ENCODE results near the gene TMPRSS6.

Gene TMPRSS6

DNA sequence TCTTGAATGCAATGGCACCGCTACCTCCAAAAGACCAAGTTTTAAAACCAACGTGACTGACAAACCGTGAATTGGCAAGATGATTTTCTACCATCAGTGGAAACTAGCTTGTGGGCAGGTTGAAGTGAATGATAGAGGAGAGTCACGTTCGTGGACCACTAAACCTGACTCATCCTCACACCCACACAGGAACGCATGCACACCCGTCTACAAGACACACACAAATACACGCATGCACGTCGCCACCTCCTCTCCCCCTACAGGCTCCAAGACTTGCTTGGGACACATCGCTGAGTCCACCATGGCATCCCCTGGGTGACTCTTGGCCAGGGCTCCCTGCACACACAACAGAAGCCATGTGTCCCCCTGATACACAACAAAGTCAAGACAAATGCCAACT is 14.4 kb downstream of the TMPRSS6 start:
- H3K27me3 ChIP-seq (ENCODE audit: insufficient read depth, low read length, poor library complexity): no peaks in the 10 kb centered on the region
- no peaks in the 10 kb centered on the region for H3K79me1 ChIP-seq (ENCODE audit: low read length)

DNA sequence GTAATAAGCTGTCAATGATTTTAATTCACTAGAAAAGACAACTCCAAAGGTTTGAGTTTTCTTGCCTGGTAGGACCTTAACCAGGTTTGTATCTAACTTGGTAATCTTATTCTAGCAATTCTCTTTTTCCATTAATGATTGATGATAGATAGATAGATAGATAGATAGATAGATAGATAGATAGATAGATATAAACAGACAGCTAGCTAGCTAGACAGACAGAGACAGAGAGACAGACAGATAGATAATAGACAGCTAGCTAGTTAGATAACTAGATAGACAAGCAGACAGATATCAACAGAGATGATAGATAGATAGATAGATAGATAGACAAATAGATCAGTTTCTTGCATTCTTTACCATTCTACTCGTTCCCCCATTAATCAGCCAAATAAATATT is 15.3 kb downstream of the TMPRSS6 start:
- DNase-seq: no peak
- no peak overlapping the region for H3K4me3 ChIP-seq (ENCODE audit: low read length)
- H3K18ac ChIP-seq (ENCODE audit: low read length): no peak overlapping the region
- no peaks in the 10 kb centered on the region for H3K27me3 ChIP-seq (ENCODE audit: insufficient read depth, low read length, poor library complexity)
- H4K5ac ChIP-seq (ENCODE audit: low read length): no peak overlapping the region
- no peak overlapping the region for H3K9ac ChIP-seq (ENCODE audit: low read length)
- H2AK5ac ChIP-seq (ENCODE audit: low read length): no peak overlapping the region
- no peak overlapping the region for H2BK15ac ChIP-seq (replicated peaks; ENCODE audit: low read depth)
- H3K23ac ChIP-seq (ENCODE audit: low read length): no peak overlapping the region
- no peaks in the 10 kb centered on the region for H3K36me3 ChIP-seq (ENCODE audit: control insufficient read depth, insufficient read depth, low read length)
- no peak overlapping the region for H4K8ac ChIP-seq (ENCODE audit: low read depth, low read length)
- H3K79me1 ChIP-seq (ENCODE audit: low read length): no peaks in the 10 kb centered on the region
- H2BK5ac ChIP-seq (ENCODE audit: low read length): no peak overlapping the region
- no CpG with 5 or more reads among the region's 1 CpG for WGBS (ENCODE audit: extremely low coverage, insufficient coverage, low lambda C conversion rate)
- H3K56ac ChIP-seq (ENCODE audit: low read length): no peak overlapping the region
- H2BK120ac ChIP-seq (ENCODE audit: low read depth, low read length): no peak overlapping the region
- no peaks in the 10 kb centered on the region for H3K79me2 ChIP-seq (ENCODE audit: control insufficient read depth, insufficient read depth, low read length)
- H3K27ac ChIP-seq (ENCODE audit: low read depth, low read length): no peak overlapping the region
- H3K4me1 ChIP-seq (ENCODE audit: control insufficient read depth, low read depth, low read length): no peaks in the 10 kb centered on the region
- no peak overlapping the region for H3K4ac ChIP-seq (ENCODE audit: low read depth, low read length)
- no peak overlapping the region for H3K4me2 ChIP-seq (ENCODE audit: low read length)

More for the DNA sequence above, 14.4 kb downstream of the TMPRSS6 start:
- DNase-seq: no peak
- H3K4ac ChIP-seq (ENCODE audit: low read depth, low read length): no peak overlapping the region
- H3K79me2 ChIP-seq (ENCODE audit: control insufficient read depth, insufficient read depth, low read length): no peaks in the 10 kb centered on the region
- no peak overlapping the region for H2AK5ac ChIP-seq (ENCODE audit: low read length)
- no peak overlapping the region for H3K23ac ChIP-seq (ENCODE audit: low read length)
- H3K4me3 ChIP-seq (ENCODE audit: low read length): no peak overlapping the region
- H3K56ac ChIP-seq (ENCODE audit: low read length): no peak overlapping the region
- H3K36me3 ChIP-seq (ENCODE audit: control insufficient read depth, insufficient read depth, low read length): no peaks in the 10 kb centered on the region
- no peak overlapping the region for H4K8ac ChIP-seq (ENCODE audit: low read depth, low read length)
- H2BK5ac ChIP-seq (ENCODE audit: low read length): no peak overlapping the region
- H3K9ac ChIP-seq (ENCODE audit: low read length): no peak overlapping the region
- H3K4me1 ChIP-seq (ENCODE audit: control insufficient read depth, low read depth, low read length): no peaks in the 10 kb centered on the region
- H2BK15ac ChIP-seq (replicated peaks; ENCODE audit: low read depth): no peak overlapping the region
- no CpG with 5 or more reads among the region's 11 CpGs for WGBS (ENCODE audit: extremely low coverage, insufficient coverage, low lambda C conversion rate)
- H3K27ac ChIP-seq (ENCODE audit: low read depth, low read length): no peak overlapping the region
- no peak overlapping the region for H4K5ac ChIP-seq (ENCODE audit: low read length)
- no peak overlapping the region for H3K4me2 ChIP-seq (ENCODE audit: low read length)
- no peak overlapping the region for H3K18ac ChIP-seq (ENCODE audit: low read length)
- no peak overlapping the region for H2BK120ac ChIP-seq (ENCODE audit: low read depth, low read length)

DNA sequence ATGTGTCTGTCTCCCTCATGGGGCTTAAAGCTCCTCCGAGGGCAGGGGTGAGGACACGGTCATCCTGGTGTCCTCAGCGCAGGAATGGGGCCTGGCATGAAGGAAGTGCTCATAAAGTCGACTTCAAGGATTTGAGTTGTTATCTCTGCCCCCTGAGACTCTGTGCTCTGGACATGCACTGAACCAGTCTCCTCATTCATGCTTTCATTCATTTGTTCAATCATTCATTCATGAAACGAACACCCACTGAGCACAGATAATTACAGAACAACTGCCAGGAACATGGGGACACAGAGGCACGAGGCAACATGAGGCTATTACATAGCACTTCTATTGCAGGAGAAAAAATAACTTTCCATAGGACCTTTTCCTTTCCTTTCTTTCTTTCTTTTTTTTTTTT is 16.5 kb downstream of the TMPRSS6 start:
- Histone ChIP-seq H4K8ac (ENCODE audit: low read depth, low read length) (no peak overlapping the region), H2BK5ac (ENCODE audit: low read length) (no peak overlapping the region), H3K27ac (ENCODE audit: low read depth, low read length) (no peak overlapping the region), H2AK5ac (ENCODE audit: low read length) (no peak overlapping the region), H3K9ac (ENCODE audit: low read length) (no peak overlapping the region), H2BK15ac (replicated peaks; ENCODE audit: low read depth) (no peak overlapping the region), H3K23ac (ENCODE audit: low read length) (no peak overlapping the region), H2BK120ac (ENCODE audit: low read depth, low read length) (no peak overlapping the region), H3K27me3 (ENCODE audit: insufficient read depth, low read length, poor library complexity) (no peaks in the 10 kb centered on the region), H3K4me1 (ENCODE audit: control insufficient read depth, low read depth, low read length) (no peaks in the 10 kb centered on the region), H3K56ac (ENCODE audit: low read length) (no peak overlapping the region), H3K18ac (ENCODE audit: low read length) (no peak overlapping the region), H4K5ac (ENCODE audit: low read length) (no peak overlapping the region), H3K36me3 (ENCODE audit: control insufficient read depth, insufficient read depth, low read length) (no peaks in the 10 kb centered on the region), H3K4me3 (ENCODE audit: low read length) (no peak overlapping the region), H3K79me1 (ENCODE audit: low read length) (no peaks in the 10 kb centered on the region), H3K79me2 (ENCODE audit: control insufficient read depth, insufficient read depth, low read length) (no peaks in the 10 kb centered on the region), H3K4me2 (ENCODE audit: low read length) (no peak overlapping the region), H3K4ac (ENCODE audit: low read depth, low read length) (no peak overlapping the region)
- DNase-seq: no peak
- no CpG with 5 or more reads among the region's 6 CpGs for WGBS (ENCODE audit: extremely low coverage, insufficient coverage, low lambda C conversion rate)

DNA sequence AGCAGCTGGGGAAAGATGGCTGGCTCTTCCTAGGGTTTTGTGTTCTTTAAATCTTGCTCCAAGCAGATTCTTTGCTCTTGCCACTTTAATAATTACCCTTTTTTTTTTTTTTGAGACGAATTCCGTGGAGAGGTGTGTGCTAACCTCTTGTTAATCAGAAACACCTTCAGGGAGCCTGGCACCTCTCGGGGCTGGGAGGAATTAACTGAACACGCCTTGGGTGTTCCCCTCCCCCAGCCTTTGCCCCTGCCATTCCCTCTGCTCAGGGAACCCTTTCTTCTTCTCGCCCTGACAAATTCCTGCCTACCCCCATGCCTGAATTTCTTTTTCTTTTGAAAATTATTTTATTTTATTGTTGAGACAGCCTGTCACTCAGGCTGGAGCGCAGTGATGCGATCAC is 17.5 kb downstream of the TMPRSS6 start:
- whole genome bisulfite sequencing (ENCODE audit: extremely low coverage, insufficient coverage, low lambda C conversion rate): no CpG with 5 or more reads among the region's 7 CpGs
- Histone ChIP-seq H4K8ac (ENCODE audit: low read depth, low read length) (no peak overlapping the region), H3K4me1 (ENCODE audit: control insufficient read depth, low read depth, low read length) (no peaks in the 10 kb centered on the region), H2AK5ac (ENCODE audit: low read length) (no peak overlapping the region), H3K4me3 (ENCODE audit: low read length) (no peak overlapping the region), H3K4ac (ENCODE audit: low read depth, low read length) (no peak overlapping the region), H3K27ac (ENCODE audit: low read depth, low read length) (no peak overlapping the region), H3K4me2 (ENCODE audit: low read length) (no peak overlapping the region), H3K23ac (ENCODE audit: low read length) (no peak overlapping the region), H3K56ac (ENCODE audit: low read length) (no peak overlapping the region), H3K9ac (ENCODE audit: low read length) (no peak overlapping the region), H3K79me1 (ENCODE audit: low read length) (no peaks in the 10 kb centered on the region), H3K27me3 (ENCODE audit: insufficient read depth, low read length, poor library complexity) (no peaks in the 10 kb centered on the region), H2BK120ac (ENCODE audit: low read depth, low read length) (no peak overlapping the region), H2BK15ac (replicated peaks; ENCODE audit: low read depth) (no peak overlapping the region), H4K5ac (ENCODE audit: low read length) (no peak overlapping the region), H3K79me2 (ENCODE audit: control insufficient read depth, insufficient read depth, low read length) (no peaks in the 10 kb centered on the region), H2BK5ac (ENCODE audit: low read length) (no peak overlapping the region), H3K18ac (ENCODE audit: low read length) (no peak overlapping the region), H3K36me3 (ENCODE audit: control insufficient read depth, insufficient read depth, low read length) (no peaks in the 10 kb centered on the region)
- DNase-seq: no peak

DNA sequence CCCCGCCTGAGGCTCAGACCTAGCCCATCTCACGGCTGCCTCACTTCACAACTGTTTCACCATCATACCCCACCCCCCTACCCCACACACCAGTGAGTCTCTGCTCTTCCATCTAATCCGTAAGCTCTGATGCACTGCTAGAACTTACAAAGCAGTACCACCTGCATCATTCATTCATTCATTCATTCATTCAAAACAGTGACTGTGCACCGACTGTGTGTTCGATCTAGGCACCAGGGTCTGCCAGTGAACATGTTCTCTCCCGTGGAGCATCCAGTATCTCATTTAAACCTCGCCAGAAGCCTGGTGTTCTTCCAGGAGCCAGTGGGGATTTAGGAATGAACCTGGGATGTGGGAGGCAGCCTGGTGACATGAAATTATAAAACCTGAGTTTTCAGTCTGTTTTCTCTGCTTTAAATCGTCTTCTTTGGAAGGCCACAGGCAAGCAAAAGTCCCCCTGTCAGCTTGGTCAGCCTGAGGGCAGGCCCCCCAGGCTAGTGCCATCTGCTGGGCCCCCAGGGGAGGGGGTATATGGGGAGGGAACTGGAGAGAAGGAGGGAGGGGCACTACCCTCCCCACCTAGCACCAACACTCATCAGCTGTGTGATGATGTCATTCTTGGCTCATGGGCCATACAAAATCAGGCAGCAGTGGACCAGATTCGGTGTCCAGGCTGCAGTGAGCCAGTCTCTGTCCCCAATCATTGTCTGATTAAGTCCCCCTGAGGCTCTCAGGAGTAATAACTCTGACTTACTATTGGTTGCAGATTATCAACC is 18.4 kb downstream of the TMPRSS6 start:
- H2BK5ac ChIP-seq (ENCODE audit: low read length): no peak overlapping the region
- H2BK120ac ChIP-seq (ENCODE audit: low read depth, low read length): no peak overlapping the region
- no CpG with 5 or more reads among the region's 9 CpGs for WGBS (ENCODE audit: extremely low coverage, insufficient coverage, low lambda C conversion rate)
- no peaks in the 10 kb centered on the region for H3K36me3 ChIP-seq (ENCODE audit: control insufficient read depth, insufficient read depth, low read length)
- H4K5ac ChIP-seq (ENCODE audit: low read length): no peak overlapping the region
- no peaks in the 10 kb centered on the region for H3K27me3 ChIP-seq (ENCODE audit: insufficient read depth, low read length, poor library complexity)
- no peak overlapping the region for H3K4ac ChIP-seq (ENCODE audit: low read depth, low read length)
- no peaks in the 10 kb centered on the region for H3K4me1 ChIP-seq (ENCODE audit: control insufficient read depth, low read depth, low read length)
- no peak overlapping the region for H2BK15ac ChIP-seq (replicated peaks; ENCODE audit: low read depth)
- peak; percentile 13 for DNase-seq
- no peak overlapping the region for H3K4me2 ChIP-seq (ENCODE audit: low read length)
- no peak overlapping the region for H4K8ac ChIP-seq (ENCODE audit: low read depth, low read length)
- no peak overlapping the region for H3K4me3 ChIP-seq (ENCODE audit: low read length)
- no peaks in the 10 kb centered on the region for H3K79me1 ChIP-seq (ENCODE audit: low read length)
- no peak overlapping the region for H3K56ac ChIP-seq (ENCODE audit: low read length)
- H3K9ac ChIP-seq (ENCODE audit: low read length): no peak overlapping the region
- H3K23ac ChIP-seq (ENCODE audit: low read length): no peak overlapping the region
- no peak overlapping the region for H3K27ac ChIP-seq (ENCODE audit: low read depth, low read length)
- H2AK5ac ChIP-seq (ENCODE audit: low read length): no peak overlapping the region
- H3K79me2 ChIP-seq (ENCODE audit: control insufficient read depth, insufficient read depth, low read length): no peaks in the 10 kb centered on the region
- no peak overlapping the region for H3K18ac ChIP-seq (ENCODE audit: low read length)

DNA sequence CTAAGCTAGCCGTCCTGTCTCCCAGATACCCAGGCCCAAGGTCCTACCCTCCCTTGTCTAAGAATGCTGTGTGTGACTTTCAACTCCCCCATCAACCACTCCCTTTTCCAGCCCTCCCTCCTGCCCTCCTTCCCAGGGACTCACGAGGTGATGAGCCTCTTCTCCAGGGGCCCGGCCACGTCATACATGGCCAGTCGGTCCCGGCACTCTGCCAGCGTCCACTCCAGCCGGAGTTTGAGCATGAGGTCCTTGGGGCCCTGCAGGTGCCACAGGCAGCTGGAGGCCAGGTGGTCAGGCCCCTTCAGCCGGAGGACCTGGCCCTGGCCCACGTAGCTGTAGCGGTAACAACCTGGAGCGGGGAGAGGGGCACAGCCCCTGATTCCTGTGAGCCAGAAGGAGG is 20.1 kb downstream of the TMPRSS6 start:
- no peak overlapping the region for H2BK120ac ChIP-seq (ENCODE audit: low read depth, low read length)
- no peaks in the 10 kb centered on the region for H3K27me3 ChIP-seq (ENCODE audit: insufficient read depth, low read length, poor library complexity)
- no peak overlapping the region for H3K23ac ChIP-seq (ENCODE audit: low read length)
- H2BK5ac ChIP-seq (ENCODE audit: low read length): no peak overlapping the region
- no peak overlapping the region for H2AK5ac ChIP-seq (ENCODE audit: low read length)
- H3K4ac ChIP-seq (ENCODE audit: low read depth, low read length): no peak overlapping the region
- no CpG with 5 or more reads among the region's 12 CpGs for WGBS (ENCODE audit: extremely low coverage, insufficient coverage, low lambda C conversion rate)
- H3K27ac ChIP-seq (ENCODE audit: low read depth, low read length): no peak overlapping the region
- no peaks in the 10 kb centered on the region for H3K36me3 ChIP-seq (ENCODE audit: control insufficient read depth, insufficient read depth, low read length)
- no peak overlapping the region for H3K56ac ChIP-seq (ENCODE audit: low read length)
- H4K5ac ChIP-seq (ENCODE audit: low read length): no peak overlapping the region
- H3K4me1 ChIP-seq (ENCODE audit: control insufficient read depth, low read depth, low read length): no peaks in the 10 kb centered on the region
- H3K79me2 ChIP-seq (ENCODE audit: control insufficient read depth, insufficient read depth, low read length): no peaks in the 10 kb centered on the region
- H3K79me1 ChIP-seq (ENCODE audit: low read length): no peaks in the 10 kb centered on the region
- no peak overlapping the region for H2BK15ac ChIP-seq (replicated peaks; ENCODE audit: low read depth)
- H3K4me3 ChIP-seq (ENCODE audit: low read length): no peak overlapping the region
- DNase-seq: no peak
- H3K9ac ChIP-seq (ENCODE audit: low read length): no peak overlapping the region
- H3K4me2 ChIP-seq (ENCODE audit: low read length): no peak overlapping the region
- no peak overlapping the region for H4K8ac ChIP-seq (ENCODE audit: low read depth, low read length)
- no peak overlapping the region for H3K18ac ChIP-seq (ENCODE audit: low read length)
